Stomach (tissue), 4 donors: ENCODE measurements around the gene DNAH11.

Experiments used
- EP300 ChIP-seq: sonication (generic); formaldehyde crosslinking; IDR thresholded peaks from one replicate; pipeline ENCODE4 v1.6.1; 2017; ENCODE audit warnings: antibody characterized with exemption
- POLR2A ChIP-seq, 4 donors: fragments of 450-650 bp; IDR thresholded peaks; one replicate each; pipeline ENCODE4 v1.6.1; 2016; ENCODE audit warnings: antibody characterized with exemption in 4 of 4, control low read depth in 2 of 4, mild to moderate bottlenecking in 1 of 4, moderate library complexity in 1 of 4
- POLR2AphosphoS5 ChIP-seq, 3 donors: sonication (generic); formaldehyde crosslinking; IDR thresholded peaks; one replicate each; pipeline ENCODE4 v1.6.1; 2016; ENCODE audit warnings: antibody characterized with exemption in 3 of 3
- TF ChIP-seq, protein P1 (sequence below), 7 experiments: fragments of 450-650 bp in 4 of 7; fragments of 200-600 bp in 3 of 7; sonication (generic) in 3 of 7; IDR thresholded peaks; one replicate each; pipeline ENCODE4 v1.5.1; 2016 to 2019; ENCODE audit warnings: antibody characterized with exemption in 7 of 7, control low read depth in 2 of 7, mild to moderate bottlenecking in 1 of 7

DNA sequence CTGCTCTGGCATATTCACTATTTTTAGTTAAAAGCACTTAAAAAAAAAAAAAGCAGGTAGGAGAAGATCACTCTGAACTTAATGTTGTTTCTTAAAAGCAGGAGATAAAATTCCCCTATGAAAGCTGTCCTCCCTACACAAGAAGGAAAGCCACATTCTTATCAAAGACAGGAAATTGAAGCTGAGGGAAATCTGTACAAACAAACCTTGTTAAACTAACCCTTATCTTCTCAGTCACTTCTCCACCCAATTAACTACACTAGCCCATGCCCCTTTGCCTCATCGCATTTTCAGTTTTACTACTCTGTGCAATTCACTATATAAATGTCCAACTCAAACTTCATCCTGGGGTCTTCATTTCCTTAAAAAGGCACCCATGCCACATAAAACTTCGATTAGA lies 405.5 kb downstream of the DNAH11 start:
- no peak for TF ChIP-seq POLR2AphosphoS5 (IDR thresholded peaks at IDR 0.05)
- TF ChIP-seq, protein P1, sequence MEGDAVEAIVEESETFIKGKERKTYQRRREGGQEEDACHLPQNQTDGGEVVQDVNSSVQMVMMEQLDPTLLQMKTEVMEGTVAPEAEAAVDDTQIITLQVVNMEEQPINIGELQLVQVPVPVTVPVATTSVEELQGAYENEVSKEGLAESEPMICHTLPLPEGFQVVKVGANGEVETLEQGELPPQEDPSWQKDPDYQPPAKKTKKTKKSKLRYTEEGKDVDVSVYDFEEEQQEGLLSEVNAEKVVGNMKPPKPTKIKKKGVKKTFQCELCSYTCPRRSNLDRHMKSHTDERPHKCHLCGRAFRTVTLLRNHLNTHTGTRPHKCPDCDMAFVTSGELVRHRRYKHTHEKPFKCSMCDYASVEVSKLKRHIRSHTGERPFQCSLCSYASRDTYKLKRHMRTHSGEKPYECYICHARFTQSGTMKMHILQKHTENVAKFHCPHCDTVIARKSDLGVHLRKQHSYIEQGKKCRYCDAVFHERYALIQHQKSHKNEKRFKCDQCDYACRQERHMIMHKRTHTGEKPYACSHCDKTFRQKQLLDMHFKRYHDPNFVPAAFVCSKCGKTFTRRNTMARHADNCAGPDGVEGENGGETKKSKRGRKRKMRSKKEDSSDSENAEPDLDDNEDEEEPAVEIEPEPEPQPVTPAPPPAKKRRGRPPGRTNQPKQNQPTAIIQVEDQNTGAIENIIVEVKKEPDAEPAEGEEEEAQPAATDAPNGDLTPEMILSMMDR (IDR thresholded peaks at IDR 0.05): no peak
- TF ChIP-seq EP300: no peak
- TF ChIP-seq POLR2A (IDR thresholded peaks at IDR 0.05): no peak
